HepG2 (cell line): ENCODE results near the gene PMEPA1. TPM values are rescaled to one million over a fixed set of nuclear protein-coding genes. Genes with fewer than 3 reads are reported as not detected.

Source experiments
- ATAC-seq: fragments of 200-7000 bp; cut with Tn5 transposase; 3 replicates; pipeline ENCODE4 v1.9.1; 2020; ENCODE audit warnings: mild to moderate bottlenecking, moderate library complexity
- BruUV-seq: library from RNA; stranded (reverse); fragments of 400-500 nt; replicated peaks from 2 replicates; lab custom pipeline; 2021; lab: Mats Ljungman, UMichigan
- CTCF ChIA-PET: fragments of 300-600 bp; formaldehyde crosslinking; extraction: SDS; loops from one replicate; lab custom pipeline; 2021; ENCODE audit warnings: low total read pairs, inconsistent platforms, low intra/inter-chr PET ratio; lab: Yijun Ruan, JAX
- POLR2A ChIA-PET: fragments of 350-600 bp; sonication (Branson Sonifier 250); formaldehyde crosslinking; loops from one replicate; lab custom pipeline; 2020; ENCODE audit warnings: antibody characterized with exemption, inconsistent platforms; lab: Yijun Ruan, JAX
- DNase-seq: peaks from one replicate; pipeline ENCODE4 v3.0.0-alpha.2; 2015; ENCODE audit warnings: low spot score
- FAIRE-seq: peaks from 3 replicates; lab custom pipeline; 2011; peaks lifted over from hg19 to GRCh38; lab: Jason Lieb, UNC
- H2AFZ ChIP-seq: one replicate; pipeline ENCODE4 v1.6.1; 2011; ENCODE audit warnings: low read length, inconsistent platforms
- H3K27ac ChIP-seq: fragments of 300-600 bp; 3 replicates; pipeline ENCODE4 v1.8.0; 2011; ENCODE audit warnings: mixed run types, mild to moderate bottlenecking, mixed read lengths, low read length, inconsistent platforms; ENCODE audit not compliant: insufficient read depth; ENCODE audit errors: extremely low read length
- H3K27me3 ChIP-seq, 2 experiments: fragments of 200-600 bp in 1 of 2; 2 replicates in 1 of 2; 3 replicates in 1 of 2; pipeline versions ENCODE4 v1.6.0 to v1.8.0; 2011; ENCODE audit warnings: low read length in 2 of 2, mild to moderate bottlenecking in 2 of 2, moderate library complexity in 2 of 2, inconsistent platforms in 1 of 2; ENCODE audit not compliant: insufficient read depth in 2 of 2, control insufficient read depth in 1 of 2
- H3K36me3 ChIP-seq, 2 experiments: fragments of 200-600 bp in 1 of 2; replicated peaks in 1 of 2; 2 replicates in 1 of 2; 3 replicates in 1 of 2; pipeline versions ENCODE4 v1.5.1 to v1.8.0; 2011; ENCODE audit warnings: low read length in 2 of 2, inconsistent platforms in 1 of 2; ENCODE audit not compliant: insufficient read depth in 2 of 2, control insufficient read depth in 1 of 2
- H3K4me1 ChIP-seq: 2 replicates; pipeline ENCODE4 v1.5.1; 2012; ENCODE audit warnings: low read length, inconsistent platforms; ENCODE audit not compliant: insufficient read depth
- H3K4me2 ChIP-seq: 2 replicates; pipeline ENCODE4 v1.6.0; 2011; ENCODE audit warnings: low read depth, low read length, inconsistent platforms
- H3K4me3 ChIP-seq, 3 experiments: fragments of 200-600 bp in 1 of 3; sonication (generic), shearing (Covaris generic) in 1 of 3; replicated peaks in 1 of 3; 2 replicates each; pipeline ENCODE4 v1.5.1; 2011 to 2016; ENCODE audit warnings: low read length in 3 of 3, inconsistent platforms in 2 of 3, low read depth in 2 of 3, mild to moderate bottlenecking in 2 of 3, control low read depth in 1 of 3, mixed read lengths in 1 of 3; ENCODE audit not compliant: insufficient read depth in 1 of 3
- H3K79me2 ChIP-seq: one replicate; pipeline ENCODE4 v1.6.1; 2011; ENCODE audit warnings: low read length, inconsistent platforms; ENCODE audit not compliant: insufficient read depth
- H3K9ac ChIP-seq: 2 replicates; pipeline ENCODE4 v1.6.0; 2011; ENCODE audit warnings: mild to moderate bottlenecking, low read depth, low read length, inconsistent platforms; ENCODE audit not compliant: insufficient read depth
- H3K9me3 ChIP-seq: 2 replicates; pipeline ENCODE4 v1.5.1; 2012; ENCODE audit warnings: mild to moderate bottlenecking, low read length
- H4K20me1 ChIP-seq: 2 replicates; pipeline ENCODE4 v1.6.0; 2011; ENCODE audit warnings: inconsistent platforms, mild to moderate bottlenecking, low read length, moderate library complexity; ENCODE audit not compliant: insufficient read depth
- ARID5B ChIP-seq: IDR thresholded peaks from 2 replicates; pipeline ENCODE4 v1.4.0; 2020; ENCODE audit warnings: mild to moderate bottlenecking, missing genetic modification reagents
- CEBPB ChIP-seq: IDR thresholded peaks from 2 replicates; pipeline ENCODE4 v1.6.1; 2011; ENCODE audit warnings: low read depth, low read length, improper control_type of control experiment, borderline replicate concordance
- NR2C2 ChIP-seq: sonication (generic); formaldehyde crosslinking; IDR thresholded peaks from 2 replicates; pipeline ENCODE4 v1.4.0; 2020; ENCODE audit warnings: missing genetic modification reagents, mild to moderate bottlenecking, moderate library complexity, borderline replicate concordance
- RERE ChIP-seq: IDR thresholded peaks from 2 replicates; pipeline ENCODE4 v1.6.1; 2016; ENCODE audit warnings: low read depth, missing genetic modification reagents, missing compliant biosample characterization
- SOX6 ChIP-seq, 2 experiments: fragments of 450-650 bp in 1 of 2; sonication (generic) in 1 of 2; formaldehyde crosslinking in 1 of 2; IDR thresholded peaks; 2 replicates each; pipeline versions ENCODE4 v1.4.0 to v1.6.1; 2017 to 2020; ENCODE audit warnings: antibody characterized with exemption in 1 of 2, mild to moderate bottlenecking in 1 of 2, missing genetic modification reagents in 1 of 2
- ZNF83 ChIP-seq: sonication (generic); formaldehyde crosslinking; IDR thresholded peaks from 2 replicates; pipeline ENCODE4 v1.4.0; 2020; ENCODE audit warnings: missing genetic modification reagents, mild to moderate bottlenecking, borderline replicate concordance
- WGBS: methylation state at CpG from one replicate; pipeline ENCODE4 v1.1.6; 2017; ENCODE audit warnings: low lambda C conversion rate; 5-methylcytosine and 5-hydroxymethylcytosine counted together
- in situ Hi-C: cut with HindIII; loops from 2 replicates; pipeline ENCODE4 v1.10.0; 2017; ENCODE audit warnings: low pct_unique_long_range_greater_than_20kb; ENCODE audit not compliant: extremely low pct_ligation_motif_present
- intact Hi-C: fragments of 100-400 bp; cut with micrococcal nuclease; formaldehyde crosslinking; loops from one replicate; pipeline ENCODE4 v1.10.0; 2022; ENCODE audit not compliant: unreplicated experiment
- polyA plus RNA-seq, 8 experiments: library from polyadenylated mRNA; depleted of rRNA in 3 of 8; stranded (reverse) in 7 of 8; unstranded in 1 of 8; fragments of >200 nt; fragmentation: Illumina TruSeq in 4 of 8; extraction: Trizol in 4 of 8; gene quantifications; 2 replicates each; pipeline versions ENCODE4 v1.2.1 to v1.2.3, GENCODE V29; 2011 to 2016; ENCODE audit warnings: low read depth in 4 of 8, missing spikeins in 1 of 8, mixed read lengths in 1 of 8; ENCODE audit not compliant: insufficient read depth in 1 of 8
- total RNA-seq, 5 experiments: library from RNA; depleted of rRNA; stranded (reverse); fragments of >200 nt; fragmentation: Illumina TruSeq; extraction: Trizol; gene quantifications; 2 replicates each; pipeline ENCODE4 v1.2.3, GENCODE V29; 2016; ENCODE audit warnings: low read depth in 1 of 5

Gene PMEPA1
- total and polyA plus RNA-seq, 2 of the 13 experiments (the other 11 are each of a cell fraction or from before 2014, with no cell fraction given) = not detected

- H3K27me3 ChIP-seq = peaks cover 20 to 65% of the 10 kb centered on the region in 2 experiments
- TF ChIP-seq RERE (CRISPR knock-in tag) (no peak), ARID5B (no peak), SOX6 (IDR thresholded peaks at IDR 0.05) (no peak), SOX6 (CRISPR knock-in tag; IDR thresholded peaks at IDR 0.05) (no peak), NR2C2 (CRISPR knock-in tag) (no peak), CEBPB (peak; percentile 80), ZNF83 (no peak)
- DNase-seq (no peak), FAIRE-seq (no peak), ATAC-seq (no peak)
- no peak overlapping the region for H3K4me2 ChIP-seq
- in situ Hi-C loops = no loop called here
- ChIA-PET CTCF (no interaction called here), POLR2A (no interaction called here)
- H2AFZ ChIP-seq = no peak overlapping the region
- no TSS peak for BruUV-seq
- H3K36me3 ChIP-seq = no peaks in the 10 kb centered on the region
- H3K9ac ChIP-seq = no peak overlapping the region
- no peaks in the 10 kb centered on the region for H3K9me3 ChIP-seq
- peaks cover 1% of the 10 kb centered on the region; the same call in 1 of the 2 replicates for H4K20me1 ChIP-seq
- H3K79me2 ChIP-seq = no peaks in the 10 kb centered on the region
- H3K4me3 ChIP-seq = no peak overlapping the region
- intact Hi-C loops = no loop called here
- no peaks in the 10 kb centered on the region for H3K4me1 ChIP-seq
- WGBS = 40% methylated on average over 10 of the region's 10 CpGs
- no peak overlapping the region for H3K27ac ChIP-seq
Observed at GRCh38 chr20:57713505-57713903, 3.7 kb upstream of the PMEPA1 start.
